ENCODE data around the gene FCF1.
"Not testable (repeated sequence)": the region's sequence is repeated elsewhere in the genome, so short reads cannot be mapped to it uniquely, and the experiment has no call there.

FCF1 gene

DNA sequence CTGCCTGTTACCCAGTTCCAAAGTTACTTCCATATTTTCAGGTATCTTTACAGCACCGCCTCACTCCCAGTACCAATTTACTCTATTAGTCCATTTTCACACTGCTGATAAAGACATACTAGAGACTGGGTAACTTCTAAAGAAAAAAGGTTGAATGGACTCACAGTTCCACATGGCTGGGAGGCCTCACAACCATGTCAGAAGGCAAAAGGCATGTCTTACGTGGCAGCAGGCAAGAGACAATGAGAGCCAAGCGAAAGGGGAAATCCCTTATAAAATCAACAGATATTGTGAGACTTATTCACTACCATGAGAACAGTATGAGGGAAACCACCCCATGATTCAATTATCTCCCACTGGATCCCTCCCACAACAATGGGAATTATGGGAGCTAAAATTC, 9.9 kb upstream of the FCF1 start:
- DNase-seq, result no peak

GRCh38 chr14:74704656-74705055, 8.3 kb upstream of the FCF1 start:
- no peak for DNase-seq

GRCh38 chr14:74705613-74706500, 7.1 kb upstream of the FCF1 start:
- DNase-seq, result no peak

GRCh38 chr14:74710480-74710879, 2.5 kb upstream of the FCF1 start:
- no peak for DNase-seq

DNA sequence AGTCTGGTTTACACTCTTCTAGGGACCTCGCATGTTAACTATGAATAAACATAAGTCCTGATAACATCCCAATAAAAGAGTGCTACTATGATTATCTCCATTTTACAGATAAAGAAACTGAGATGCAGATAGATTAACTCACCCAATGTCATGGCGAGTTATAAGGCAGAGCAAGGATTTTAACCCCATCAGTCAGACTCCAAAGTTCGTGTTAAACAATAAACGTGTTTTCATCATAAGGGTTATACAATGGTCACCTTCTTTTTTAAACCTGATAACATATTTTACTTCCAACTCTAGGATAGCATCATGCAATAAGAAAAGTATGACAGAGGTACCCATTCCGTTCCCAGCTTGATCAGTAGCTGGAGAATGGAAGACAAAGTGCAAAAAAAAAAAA, 1.3 kb upstream of the FCF1 start:
- DNase-seq, result no peak

DNA sequence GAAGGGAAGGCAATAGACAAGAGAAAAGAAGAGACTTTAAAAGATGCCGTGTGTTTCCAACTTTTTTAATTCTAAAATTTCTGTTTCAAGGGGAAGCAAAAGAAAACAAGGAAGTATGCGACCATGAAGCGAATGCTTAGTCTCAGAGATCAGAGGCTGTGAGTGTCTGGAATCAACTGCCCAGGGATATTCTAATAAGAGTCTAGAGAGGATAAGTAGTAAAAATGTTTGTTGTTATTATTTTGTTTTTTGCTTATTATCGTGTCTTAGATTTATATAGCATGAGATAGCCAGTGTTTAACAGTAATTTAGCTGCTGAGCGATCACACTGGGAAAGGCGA, 421 bp downstream of the FCF1 start:
- no peak for DNase-seq

- DNase-seq, result no peak
Observed at GRCh38 chr14:74720526-74720925, 7.6 kb downstream of the FCF1 start.

DNA sequence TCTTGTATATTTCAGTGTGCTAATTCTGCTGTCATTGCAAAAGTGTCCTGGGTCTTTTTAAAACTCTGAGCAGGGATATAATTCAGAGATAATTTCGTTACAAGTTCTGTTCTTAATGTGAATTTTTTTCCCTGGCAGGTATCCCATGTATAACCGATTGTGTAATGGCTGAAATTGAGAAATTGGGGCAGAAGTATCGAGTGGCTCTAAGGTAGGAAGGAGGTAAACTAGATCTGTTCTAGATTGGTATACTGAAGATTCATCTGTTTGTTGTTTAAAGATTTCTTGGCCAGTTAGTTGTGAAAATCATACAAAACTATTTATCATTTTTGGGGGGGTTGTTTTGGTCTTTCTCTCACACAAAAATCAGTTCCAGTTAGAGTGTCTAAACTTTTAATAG, 10.2 kb downstream of the FCF1 start:
- no peak for DNase-seq

GRCh38 chr14:74732387-74732786, 19.4 kb downstream of the FCF1 start:
- DNase-seq, result no peak

DNA sequence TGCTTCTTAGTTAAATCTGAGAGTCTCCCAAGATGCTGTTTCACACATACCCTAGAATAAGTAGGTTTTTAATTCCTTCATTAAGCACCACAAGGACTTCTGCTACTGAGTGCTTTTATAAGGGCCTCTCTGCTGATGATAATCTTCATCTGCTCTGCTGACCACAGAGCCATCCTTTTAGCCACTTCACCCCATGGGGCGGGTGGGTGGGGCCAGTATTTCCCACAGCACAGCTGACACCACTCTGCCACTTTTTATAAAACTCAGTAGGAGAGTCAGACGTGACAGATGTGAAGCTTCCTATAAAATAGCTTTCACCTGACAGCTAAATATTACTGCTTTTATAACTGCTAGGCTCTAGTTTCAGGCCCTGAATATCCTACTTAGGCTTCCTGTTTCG, 20.3 kb downstream of the FCF1 start:
- no peak for DNase-seq

- no peak for DNase-seq
Observed at GRCh38 chr14:74735125-74735524, 22.2 kb downstream of the FCF1 start.

- DNase-seq, result no peak
Observed at GRCh38 chr14:74737753-74738325, 24.9 kb downstream of the FCF1 start.

- no peak for DNase-seq
Observed at GRCh38 chr14:74739293-74740030, 26.5 kb downstream of the FCF1 start.

DNA sequence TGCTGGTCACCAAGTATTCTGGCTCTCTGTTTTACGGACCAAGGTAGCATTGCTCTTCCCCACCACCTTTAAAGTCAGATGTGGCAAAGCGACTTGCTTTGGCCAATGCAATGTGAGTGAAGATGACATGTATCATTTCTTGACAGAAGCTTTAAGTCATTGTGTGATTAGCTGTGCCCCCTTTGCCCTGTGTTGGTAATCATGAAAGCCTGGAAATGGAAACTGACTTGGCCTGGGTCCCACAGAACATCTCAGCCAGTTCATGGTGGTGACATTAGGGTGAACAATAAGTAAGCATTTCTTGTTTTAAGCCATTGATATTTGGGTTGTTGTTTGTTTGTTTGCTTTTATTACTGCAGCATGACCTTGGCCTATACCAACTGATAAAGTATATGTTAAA, 34.3 kb downstream of the FCF1 start:
- DNase-seq, result no peak

DNA sequence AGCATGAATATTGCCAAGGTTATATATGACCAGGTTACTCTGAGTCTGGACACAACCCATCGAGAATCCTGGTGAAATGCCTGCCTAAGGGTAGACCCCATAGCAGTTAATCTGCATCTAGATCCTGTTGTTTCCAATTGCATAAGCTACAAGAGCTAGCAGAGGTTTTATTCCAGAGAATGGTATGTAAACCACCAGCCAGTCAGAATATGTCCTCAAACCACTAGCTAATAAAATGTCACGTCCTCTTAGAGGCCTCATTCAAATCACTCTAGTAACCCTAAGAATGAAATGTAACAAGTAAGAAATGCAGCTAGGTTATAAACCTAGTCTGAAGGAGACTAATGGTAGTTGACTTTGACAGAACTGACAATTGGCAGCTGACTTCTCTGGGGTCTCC, 41.2 kb downstream of the FCF1 start:
- DNase-seq, result no peak

DNA sequence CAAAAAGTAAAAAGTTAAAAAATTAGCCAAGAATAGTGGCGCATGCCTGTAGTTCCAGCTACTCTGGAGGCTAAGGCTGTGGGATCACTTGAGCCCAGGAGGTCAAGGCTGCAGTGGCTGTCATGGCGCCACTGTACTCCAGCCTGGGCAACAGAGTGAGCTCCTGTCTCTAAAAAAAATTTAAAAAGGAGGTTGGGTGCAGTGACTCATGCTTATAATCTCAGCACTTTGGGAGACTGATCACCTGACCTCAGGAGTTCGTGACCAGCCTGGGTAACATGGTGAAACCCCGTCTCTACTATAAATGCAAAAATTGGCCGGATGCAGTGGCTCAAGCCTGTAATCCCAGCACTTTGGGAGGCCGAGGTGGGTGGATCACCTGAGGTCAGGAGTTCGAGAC, 42.0 kb downstream of the FCF1 start:
- no peak for DNase-seq

DNA sequence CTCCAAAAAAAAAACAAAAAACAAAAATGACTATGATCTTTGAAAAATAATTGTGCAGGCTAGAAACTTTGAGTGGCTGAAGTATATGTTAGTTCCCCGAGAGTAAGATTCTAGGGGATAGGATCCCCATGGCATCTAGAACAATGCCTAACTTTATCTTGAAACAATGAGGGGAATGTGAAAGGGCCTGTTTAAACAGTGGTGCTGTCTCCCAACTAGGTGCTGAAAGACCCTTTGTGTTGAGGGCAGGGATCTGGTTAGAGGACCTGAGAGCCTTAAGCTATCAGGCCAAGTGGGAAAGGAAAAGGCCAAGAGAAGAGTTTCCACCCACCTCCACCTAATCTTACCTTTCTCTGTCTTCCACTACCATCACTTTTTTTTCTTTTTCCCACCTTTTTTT, 43.4 kb downstream of the FCF1 start:
- no peak for DNase-seq

GRCh38 chr14:74758505-74758904, 45.6 kb downstream of the FCF1 start:
- DNase-seq, result not testable (repeated sequence)

- DNase-seq, result peak; percentile 90
Observed at GRCh38 chr14:74762917-74763802, 50.2 kb downstream of the FCF1 start, which contains the start of gene YLPM1. YLPM1 (plus strand) TSS chr14:74763316; CDS start chr14:74763490, 174 bp downstream.

DNA sequence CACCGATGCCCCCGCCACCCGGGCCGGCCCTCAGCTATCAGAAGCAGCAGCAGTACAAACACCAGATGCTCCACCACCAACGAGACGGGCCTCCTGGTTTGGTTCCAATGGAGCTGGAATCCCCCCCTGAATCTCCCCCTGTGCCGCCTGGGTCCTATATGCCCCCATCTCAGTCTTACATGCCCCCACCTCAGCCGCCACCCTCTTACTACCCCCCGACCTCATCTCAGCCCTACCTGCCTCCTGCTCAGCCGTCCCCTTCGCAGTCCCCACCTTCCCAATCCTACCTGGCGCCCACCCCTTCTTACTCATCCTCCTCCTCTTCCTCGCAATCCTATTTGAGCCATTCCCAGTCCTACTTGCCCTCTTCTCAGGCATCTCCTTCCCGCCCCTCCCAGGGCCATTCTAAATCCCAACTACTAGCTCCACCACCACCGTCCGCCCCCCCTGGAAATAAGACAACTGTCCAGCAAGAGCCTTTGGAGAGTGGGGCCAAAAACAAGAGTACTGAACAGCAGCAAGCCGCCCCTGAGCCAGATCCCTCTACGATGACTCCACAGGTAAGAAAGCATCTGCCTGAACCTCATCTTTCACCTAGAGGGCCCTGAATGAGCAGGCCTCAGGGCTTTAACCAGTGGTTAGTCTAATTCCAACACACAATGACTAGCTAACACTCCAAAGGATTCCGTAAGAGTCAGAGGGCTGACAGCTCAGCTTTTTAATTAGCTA, 51.0 kb downstream of the FCF1 start:
- DNase-seq, result no peak

DNA sequence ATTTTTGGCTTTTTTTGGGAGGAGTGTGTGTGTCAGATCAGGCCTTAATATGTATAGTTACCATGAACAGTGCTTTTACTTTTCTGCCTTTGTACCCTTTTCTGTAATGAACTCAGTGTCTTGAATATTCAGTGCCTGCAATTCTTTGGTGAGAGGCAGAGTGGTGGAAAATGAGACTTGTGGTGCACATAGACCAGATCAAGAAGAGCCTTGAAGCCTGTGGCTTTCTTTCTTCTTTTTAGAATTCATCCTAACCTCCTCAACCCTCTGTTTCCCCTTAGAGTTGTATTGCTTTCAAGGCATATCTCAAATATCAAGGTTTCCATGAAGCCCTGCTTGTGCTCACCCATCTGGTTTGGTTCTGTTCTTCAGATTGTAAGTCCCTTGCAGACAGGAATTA, 52.8 kb downstream of the FCF1 start:
- DNase-seq, result no peak

DNA sequence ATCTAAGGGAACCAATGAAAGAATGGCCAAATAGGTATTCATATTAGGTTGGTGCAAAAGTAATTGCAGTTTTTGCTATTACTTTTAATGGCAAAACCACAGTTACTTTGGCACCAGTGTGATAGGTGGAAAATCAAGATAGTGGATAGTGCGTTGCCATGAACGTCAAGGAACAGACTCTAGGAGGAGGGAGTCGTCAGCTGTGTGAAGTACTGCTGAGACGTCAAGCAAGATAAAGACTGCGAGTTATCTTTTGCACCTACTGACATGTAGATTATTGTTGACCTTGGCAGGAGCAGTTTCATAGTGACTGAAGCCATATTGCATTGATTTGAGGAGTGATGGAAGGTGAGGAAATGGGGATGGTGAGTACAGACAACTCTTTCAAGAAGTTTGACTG, 58.5 kb downstream of the FCF1 start:
- no peak for DNase-seq

Measured in activated T-cell treated with anti-CD3 and anti-CD28 coated beads for 4 hours (primary cell).